Measurements from ENCODE around the gene LRFN4. TPM values are rescaled to one million over a fixed set of nuclear protein-coding genes. Genes with fewer than 3 reads are reported as not detected.

LRFN4 gene
- total and polyA plus RNA-seq, 2 of the 8 experiments (the other 6 are each of a cell fraction or from before 2014, with no cell fraction given), result 49.8 to 64.3 TPM

GRCh38 chr11:66891851-66892660 lies 35.2 kb downstream of the LRFN4 start:
- Histone ChIP-seq H2BK12ac (ENCODE audit: low read depth, low read length) (no peak overlapping the region), H2BK15ac (ENCODE audit: low read length) (0 out of 2 replicates have a peak overlapping the region, but pooled peaks have one; percentile 92), H2AK5ac (ENCODE audit: low read depth, low read length) (no peak overlapping the region), H3K4me1 (replicated peaks in 1 of 4; ENCODE audit: control insufficient read depth in 3 of 4, insufficient read depth in 4 of 4, low read length in 3 of 4) (peaks cover 0 to 9% (median 4%) of the 10 kb centered on the region in 4 experiments; a peak in 5 of 7 replicates), H3K56ac (replicated peaks; ENCODE audit: insufficient read length, low read depth, low read length) (no peak overlapping the region), H3K27me3 (replicated peaks in 1 of 4; ENCODE audit: control insufficient read depth in 3 of 4, extremely low read depth in 1 of 4, insufficient read depth in 3 of 4, low read length in 3 of 4) (no peaks in the 10 kb centered on the region), H3K9ac (replicated peaks in 1 of 4; ENCODE audit: extremely low read depth in 1 of 4, low read depth in 3 of 4, low read length in 3 of 4) (no peak overlapping the region), H3K23ac (ENCODE audit: insufficient read length) (no peak overlapping the region), H3K14ac (ENCODE audit: insufficient read length) (no peak overlapping the region), H2BK5ac (ENCODE audit: low read depth, low read length) (0 out of 2 replicates have a peak overlapping the region, but pooled peaks have one; percentile 6), H3K9me3 (ENCODE audit: insufficient read depth in 2 of 2, low read depth in 1 of 2, low read length in 1 of 2) (no peaks in the 10 kb centered on the region), H2BK120ac (replicated peaks; ENCODE audit: low read depth, low read length) (no peak overlapping the region), H3K23me2 (ENCODE audit: low read depth, low read length) (no peaks in the 10 kb centered on the region), H2AFZ (ENCODE audit: low read length) (no peak overlapping the region), H3K36me3 (ENCODE audit: control insufficient read depth in 2 of 4, insufficient read depth in 4 of 4, low read length in 3 of 4) (no peaks in the 10 kb centered on the region), H2BK20ac (ENCODE audit: low read length) (no peak overlapping the region), H3K18ac (ENCODE audit: extremely low read depth, low read length) (no peak overlapping the region; the same call in 1 of the 2 replicates), H3K4me3 (ENCODE audit: extremely low read depth in 1 of 4, insufficient read depth in 2 of 4, low read depth in 3 of 4, low read length in 4 of 4) (no peak overlapping the region), H3K79me1 (ENCODE audit: low read depth, low read length) (no peaks in the 10 kb centered on the region), H3K4ac (replicated peaks; ENCODE audit: insufficient read length, low read depth, low read length) (no peak overlapping the region), H4K8ac (ENCODE audit: extremely low read depth, insufficient read depth, low read length) (no peak overlapping the region), H3K4me2 (ENCODE audit: insufficient read depth in 1 of 2, low read depth in 2 of 2, low read length in 2 of 2) (no peak overlapping the region), H3K27ac (ENCODE audit: low read depth, low read length) (no peak overlapping the region), H4K91ac (replicated peaks; ENCODE audit: insufficient read length, low read length) (no peak overlapping the region), H4K20me1 (replicated peaks in 1 of 2; ENCODE audit: control insufficient read depth in 1 of 2, insufficient read depth in 2 of 2, low read length in 2 of 2) (no peaks in the 10 kb centered on the region), H4K5ac (ENCODE audit: insufficient read length, low read depth, low read length) (no peak overlapping the region), H3K79me2 (ENCODE audit: control insufficient read depth in 1 of 2, insufficient read depth in 2 of 2, low read length in 2 of 2) (no peaks in the 10 kb centered on the region)
- TF ChIP-seq BACH1 (IDR thresholded peaks at IDR 0.05; ENCODE audit: low read length) (peak; percentile 99), JUND (IDR thresholded peaks at IDR 0.05; ENCODE audit: low read length) (0 out of 2 replicates have a peak, but pooled peaks have one; percentile 30), SP1 (IDR thresholded peaks at IDR 0.05; ENCODE audit: low read depth, low read length) (no peak), SAP30 (IDR thresholded peaks at IDR 0.05; ENCODE audit: insufficient read depth, insufficient replicate concordance, low read length) (no peak), BCL11A (IDR thresholded peaks at IDR 0.05; ENCODE audit: low read depth in 2 of 2, low read length in 2 of 2) (no peak), MAFK (IDR thresholded peaks at IDR 0.05; ENCODE audit: low read depth, low read length) (peak; percentile 94), TBP (IDR thresholded peaks at IDR 0.05; ENCODE audit: low read depth, low read length) (no peak)
- DNase-seq (ENCODE audit: low read depth in 1 of 2, low spot score in 2 of 2), result no peak
- FAIRE-seq, result no peak
- ChIA-PET CTCF (ENCODE audit: partially characterized antibody) (interaction anchor here (0.7 to 6.4 kb wide), 4 partner anchors 11 to 40 kb away, joined by 3 to 50 read pairs (median 4); no protein-coding TSS in a partner anchor), POLR2A (ENCODE audit: partially characterized antibody) (interaction anchor here (1.2 kb wide), 1 partner anchor 8 kb away, joined by 3 read pairs; no protein-coding TSS in a partner anchor)
- 89% methylated on average over 14 of the region's 14 CpGs; no CpG with 5 or more reads in 1 of the 2 experiments for WGBS, 2 experiments (ENCODE audit: extremely low coverage in 1 of 2, insufficient coverage in 1 of 2, insufficient read length in 1 of 2, insufficient replicate concordance in 2 of 2, low coverage in 1 of 2, low lambda C conversion rate in 2 of 2, missing lambda C conversion rate in 1 of 2)

Data from H1 (cell line).